ENCODE measurements around the gene MYO3B. TPM values are rescaled to one million over a fixed set of nuclear protein-coding genes. Genes with fewer than 3 reads are reported as not detected.

MYO3B gene
- total and polyA plus RNA-seq, 12 donors = 0.04 to 0.11 (median 0.06) TPM; not detected in 8

- H3K36me3 ChIP-seq (replicated peaks in 1 of 2) = no peaks in the 10 kb centered on the region
- WGBS, 4 donors = 64 to 79% (median 71%) methylated on average over 7 to 8 of the region's 8 CpGs
Observed at GRCh38 chr2:170582751-170583463, 405.0 kb downstream of the MYO3B start.

GRCh38 chr2:170585067-170585466 lies 407.1 kb downstream of the MYO3B start:
- Histone ChIP-seq H3K36me3 (replicated peaks in 1 of 2) (no peaks in the 10 kb centered on the region), H3K27me3 (no peaks in the 10 kb centered on the region), H3K27ac (no peak overlapping the region), H3K9me3 (replicated peaks in 1 of 3) (no peaks in the 10 kb centered on the region), H3K4me1 (replicated peaks in 1 of 2) (no peaks in the 10 kb centered on the region), H3K4me3 (no peak overlapping the region)
- DNase-seq = no peak
- TF ChIP-seq POLR2A (IDR thresholded peaks at IDR 0.05) (no peak), CTCF (IDR thresholded peaks at IDR 0.05) (no peak)
- intact Hi-C loops (cut with DNase I) = no loop called here

More at GRCh38 chr2:170582751-170583463, 405.0 kb downstream of the MYO3B start:
- no peaks in the 10 kb centered on the region for H3K4me1 ChIP-seq (replicated peaks in 1 of 2)
- TF ChIP-seq POLR2A (IDR thresholded peaks at IDR 0.05) (no peak), CTCF (IDR thresholded peaks at IDR 0.05) (no peak)
- H3K27me3 ChIP-seq = no peaks in the 10 kb centered on the region
- no peak overlapping the region for H3K27ac ChIP-seq
- H3K4me3 ChIP-seq = no peak overlapping the region
- intact Hi-C loops (cut with DNase I) = no loop called here
- H3K9me3 ChIP-seq (replicated peaks in 1 of 3) = no peaks in the 10 kb centered on the region
- DNase-seq = no peak

- Histone ChIP-seq H3K27me3 (no peaks in the 10 kb centered on the region), H3K4me1 (replicated peaks in 1 of 2) (no peaks in the 10 kb centered on the region), H3K4me3 (no peak overlapping the region), H3K27ac (no peak overlapping the region), H3K9me3 (replicated peaks in 1 of 3) (no peaks in the 10 kb centered on the region), H3K36me3 (replicated peaks in 1 of 2) (no peaks in the 10 kb centered on the region)
- intact Hi-C loops (cut with DNase I) = no loop called here
- DNase-seq = no peak
- 32 to 53% (median 37%) methylated on average over 2 of the region's 2 CpGs for WGBS, 4 donors
- no peak for TF ChIP-seq CTCF (IDR thresholded peaks at IDR 0.05)
- no peak for TF ChIP-seq POLR2A (IDR thresholded peaks at IDR 0.05)
Observed at GRCh38 chr2:170586571-170587095, 408.7 kb downstream of the MYO3B start.

GRCh38 chr2:170587117-170587516 lies 409.2 kb downstream of the MYO3B start:
- Histone ChIP-seq H3K4me1 (replicated peaks in 1 of 2) (no peaks in the 10 kb centered on the region), H3K36me3 (replicated peaks in 1 of 2) (no peaks in the 10 kb centered on the region), H3K27me3 (no peaks in the 10 kb centered on the region), H3K4me3 (no peak overlapping the region), H3K27ac (no peak overlapping the region), H3K9me3 (replicated peaks in 1 of 3) (no peaks in the 10 kb centered on the region)
- 69 to 84% (median 72%) methylated on average over 2 of the region's 2 CpGs for WGBS, 4 donors
- no peak for TF ChIP-seq CTCF (IDR thresholded peaks at IDR 0.05)
- no peak for TF ChIP-seq POLR2A (IDR thresholded peaks at IDR 0.05)
- no peak for DNase-seq
- intact Hi-C loops (cut with DNase I) = no loop called here
